KG1 (cell line): ENCODE results near the gene USP50.
"Not testable (repeated sequence)": the region's sequence is repeated elsewhere in the genome, so short reads cannot be mapped to it uniquely, and the experiment has no call there.

Experiments
- DNase-seq: peaks from one replicate; lab custom pipeline; 2025; lab: John Stamatoyannopoulos, UW

USP50 gene

DNA sequence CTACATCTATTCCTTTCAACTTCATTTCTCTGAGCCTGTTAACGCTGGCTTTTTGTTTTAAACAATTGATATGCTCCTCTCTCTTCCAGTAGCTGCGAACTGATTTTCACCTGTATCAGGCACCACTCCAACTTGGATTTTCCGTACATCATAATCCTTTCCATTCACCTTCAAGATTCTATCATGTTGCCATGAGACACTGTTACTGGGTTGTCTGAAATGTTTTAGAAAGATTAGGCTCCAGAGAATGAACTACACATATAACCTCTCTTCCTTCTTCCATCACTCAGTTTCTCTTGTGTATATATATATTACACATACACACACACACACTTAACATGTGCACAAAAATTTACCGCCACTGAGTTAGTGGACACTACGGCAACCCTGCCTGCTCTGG lies at the start of gene USP50:
TSS of gene USP50 (minus strand) at position 101 of the 400 bp plus-strand sequence. CDS start 141 bp downstream, outside the sequence.
- DNase-seq = no peak

DNA sequence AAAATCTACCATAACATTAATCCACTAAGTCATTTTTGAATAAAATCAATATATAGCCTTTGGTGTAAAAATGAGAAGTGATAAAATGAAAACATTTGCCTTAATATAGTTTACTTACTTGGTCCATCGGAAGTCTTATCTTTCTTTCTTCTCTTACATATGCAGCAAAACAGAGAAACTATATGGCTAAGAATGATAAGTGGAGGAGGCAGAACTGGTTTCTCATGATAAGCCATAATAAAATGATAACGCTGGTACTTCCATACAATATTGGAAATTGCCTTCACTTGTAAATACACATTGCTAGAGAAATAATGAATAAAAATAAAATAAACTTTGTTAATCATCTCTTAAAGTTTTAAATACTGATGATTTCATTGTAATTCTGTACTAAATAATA lies 47.8 kb upstream of the USP50 start:
- DNase-seq = no peak

DNA sequence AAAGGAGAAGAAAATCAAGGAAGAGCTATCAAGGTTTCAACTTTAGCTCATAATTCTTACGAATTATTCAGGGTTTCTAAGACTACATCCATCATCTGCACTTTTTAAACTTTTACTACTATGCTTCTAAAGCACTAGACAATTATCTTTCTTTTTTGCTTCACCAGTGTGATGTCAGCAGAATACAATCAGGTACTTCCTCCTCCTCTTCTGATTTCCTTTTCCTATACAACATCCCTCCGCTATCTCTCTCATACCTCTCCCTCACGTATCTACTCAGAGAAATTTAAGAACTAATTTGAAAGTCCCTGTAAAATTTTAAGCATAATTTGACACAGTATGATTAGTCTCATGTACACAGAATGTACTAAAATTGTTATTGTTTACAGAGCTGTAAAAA lies 47.3 kb upstream of the USP50 start:
- DNase-seq = no peak

DNA sequence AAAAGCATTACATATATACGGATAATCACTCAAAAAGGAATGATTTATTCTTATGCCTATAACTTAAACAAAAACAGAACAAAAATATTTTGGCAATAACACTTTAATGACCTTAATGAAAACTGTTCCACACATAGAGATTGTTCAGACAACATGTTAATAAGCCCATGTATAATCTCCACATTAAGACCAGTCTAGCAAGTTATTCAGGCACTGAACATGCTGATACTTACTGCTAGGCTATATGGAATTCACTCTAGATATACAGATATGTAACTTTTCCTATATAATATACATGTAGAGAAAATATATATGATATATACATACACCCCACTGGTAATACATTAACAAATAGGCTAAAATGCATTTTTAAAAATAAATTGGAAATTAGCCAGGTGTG lies 43.8 kb upstream of the USP50 start:
- DNase-seq = no peak

DNA sequence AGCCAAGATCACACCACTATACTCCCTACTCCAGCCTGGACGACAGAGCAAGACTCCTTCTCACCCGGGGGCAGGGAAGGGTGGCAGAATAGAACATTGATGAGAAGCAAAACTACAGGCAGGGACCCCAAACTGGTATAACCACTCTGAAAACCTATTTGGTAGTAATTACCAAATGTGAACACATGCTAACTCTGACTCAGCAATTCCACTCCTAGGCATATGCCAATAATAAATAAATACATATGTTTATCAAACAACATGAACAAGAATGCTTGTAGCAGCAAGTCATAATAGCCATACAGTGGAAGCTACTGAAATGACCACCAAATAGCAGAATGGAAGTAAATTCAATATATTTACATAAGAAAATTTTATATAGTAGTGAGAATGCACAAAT lies 31.0 kb upstream of the USP50 start:
- DNase-seq = no peak

DNA sequence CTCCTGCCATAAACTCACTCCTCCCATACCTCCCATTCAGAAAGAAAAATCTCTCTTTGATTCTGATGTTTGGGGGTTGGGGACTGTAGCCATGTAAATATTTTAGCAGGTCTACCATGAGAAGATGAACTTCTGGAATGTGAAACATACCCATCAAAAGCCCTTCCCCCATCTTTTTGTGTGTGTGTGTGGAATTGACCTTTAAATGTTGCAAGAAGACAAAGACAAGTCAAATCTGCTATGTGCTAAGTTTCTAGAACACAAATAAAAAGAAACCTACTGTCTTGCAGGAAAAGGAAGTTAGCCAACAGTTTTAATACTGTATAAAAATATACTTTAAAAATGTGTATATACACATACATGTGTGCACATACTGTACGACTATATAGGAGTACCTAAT lies 29.7 kb upstream of the USP50 start:
- DNase-seq = no peak

DNA sequence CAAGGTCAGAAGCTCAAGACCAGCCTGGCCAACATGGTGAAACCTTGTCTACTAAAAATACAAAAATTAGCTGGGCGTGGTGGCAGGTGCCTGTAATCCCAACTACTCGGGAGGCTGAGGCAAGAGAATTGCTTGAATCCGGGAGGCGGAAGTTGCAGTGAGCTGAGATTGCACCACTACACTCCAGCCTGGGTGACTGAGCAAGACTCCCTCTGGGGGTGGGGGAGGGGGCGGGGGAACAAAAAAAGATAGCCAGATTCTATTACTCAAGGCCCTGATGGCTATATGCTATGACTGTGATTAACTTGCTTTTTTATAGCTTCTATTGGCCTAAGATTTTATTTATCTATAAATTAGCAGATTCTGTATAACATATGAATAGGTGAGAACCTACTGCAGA lies 27.4 kb upstream of the USP50 start:
- DNase-seq = not testable (repeated sequence)

DNA sequence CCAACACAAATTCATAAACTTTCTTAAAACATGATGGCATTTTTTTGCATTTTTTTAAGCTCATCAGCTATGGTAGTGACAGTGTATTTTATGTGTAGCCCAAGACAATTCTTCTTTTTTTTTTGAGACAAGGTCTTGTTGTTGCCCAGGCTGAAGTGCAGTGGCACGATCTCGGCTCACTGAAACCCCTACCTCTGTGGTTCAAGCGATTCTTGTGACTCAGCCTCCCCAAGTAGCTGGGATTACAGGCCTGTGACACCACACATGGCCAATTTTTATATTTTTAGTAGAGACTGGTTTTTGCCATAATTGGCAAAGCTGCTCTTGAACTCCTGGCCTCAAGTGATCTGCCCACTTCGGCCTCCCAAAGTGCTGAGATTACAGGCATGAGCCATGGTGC lies 17.3 kb upstream of the USP50 start:
- no peak for DNase-seq

DNA sequence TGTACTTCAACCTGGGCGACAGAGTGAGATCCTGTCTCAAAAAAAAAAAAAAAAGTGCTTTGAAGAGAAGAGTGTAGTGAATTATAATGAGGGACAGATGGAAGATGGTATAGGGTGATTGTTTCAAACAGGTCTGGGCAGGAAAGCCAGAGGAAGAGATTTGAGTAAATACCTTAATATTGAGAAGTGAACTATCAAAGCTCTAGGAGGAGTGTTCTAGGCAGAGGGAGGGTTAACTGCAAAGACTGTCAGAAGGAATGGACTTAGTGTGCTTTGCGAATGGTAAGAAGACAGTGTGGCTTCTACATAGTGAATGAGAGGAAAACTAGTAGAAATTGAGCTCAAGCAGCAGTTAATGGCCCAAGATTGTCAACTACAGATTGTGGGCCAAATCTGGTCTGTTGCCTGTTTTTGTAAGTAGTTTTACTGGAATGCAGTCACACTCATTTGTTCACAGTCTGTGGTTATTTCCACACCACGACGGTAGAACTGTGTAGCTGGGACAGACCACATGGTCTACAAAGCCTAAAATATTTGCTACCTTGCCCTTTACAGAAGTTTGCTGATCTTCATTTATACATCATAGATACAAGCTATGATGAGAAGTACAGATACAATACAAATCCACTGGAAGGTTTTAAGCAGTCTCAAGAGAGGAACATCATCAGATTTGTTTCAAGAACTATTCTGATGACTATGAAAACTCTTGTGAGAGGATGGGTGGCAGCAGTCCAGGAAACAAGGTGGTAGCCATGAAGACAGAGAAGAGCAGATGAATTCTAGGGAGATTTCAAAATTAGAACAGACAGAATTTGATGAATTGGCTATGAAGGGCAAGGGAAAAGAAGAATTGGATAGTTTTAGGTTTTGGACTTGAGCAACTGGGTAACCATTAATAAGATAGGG lies 16.5 kb upstream of the USP50 start:
- DNase-seq = no peak

DNA sequence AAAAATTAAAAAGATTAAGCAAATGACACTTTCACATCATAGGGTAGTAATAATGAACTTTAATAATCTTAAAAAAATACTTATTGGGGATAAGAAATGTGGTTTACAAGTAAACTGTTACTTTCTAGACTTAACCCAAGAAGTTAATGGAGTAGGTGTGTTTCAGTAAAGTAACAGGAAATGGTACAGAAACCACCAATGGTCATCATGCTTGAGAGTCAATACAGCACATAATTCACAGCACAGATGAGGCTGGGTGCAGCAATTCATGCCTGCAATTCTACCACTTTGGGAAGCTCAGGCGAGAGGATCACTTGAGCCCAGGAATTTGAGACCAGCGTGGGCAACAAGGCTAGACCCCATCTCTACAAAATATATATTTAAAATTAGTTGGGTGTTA lies 11.5 kb upstream of the USP50 start:
- DNase-seq = no peak

DNA sequence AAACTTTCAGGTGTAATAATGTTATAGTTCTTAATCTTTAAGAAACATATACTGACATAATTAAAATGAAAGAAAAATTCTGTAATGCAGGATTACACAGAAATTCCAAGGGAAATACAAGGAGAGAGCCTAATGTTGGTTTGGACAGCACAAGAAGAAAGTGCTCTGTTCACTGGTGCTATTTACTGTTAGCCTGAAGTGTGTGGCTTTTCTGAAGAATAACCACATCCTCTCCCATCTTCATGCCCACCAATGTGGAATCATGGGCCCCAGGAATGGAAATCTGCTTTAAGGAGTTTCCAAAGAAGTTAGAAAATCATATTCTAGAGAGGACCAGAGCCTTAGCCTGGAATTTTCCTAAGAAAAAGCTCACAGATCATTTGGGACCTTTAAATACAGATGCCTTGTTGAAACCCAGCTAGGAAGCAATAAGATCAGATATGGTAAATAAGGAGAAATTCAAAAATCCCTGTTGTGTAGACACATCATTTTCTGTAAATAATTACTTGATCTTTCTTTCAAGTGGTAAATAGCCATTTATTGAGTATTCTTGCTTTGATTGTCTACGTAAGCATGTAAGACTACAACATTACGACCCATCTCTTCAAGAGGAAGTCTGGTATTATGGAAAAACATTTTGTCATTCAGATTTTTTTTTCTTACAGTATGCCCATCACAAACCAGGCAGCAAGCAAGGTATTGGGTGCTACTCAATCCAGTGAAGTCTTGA lies 10.3 kb upstream of the USP50 start:
- no peak for DNase-seq

DNA sequence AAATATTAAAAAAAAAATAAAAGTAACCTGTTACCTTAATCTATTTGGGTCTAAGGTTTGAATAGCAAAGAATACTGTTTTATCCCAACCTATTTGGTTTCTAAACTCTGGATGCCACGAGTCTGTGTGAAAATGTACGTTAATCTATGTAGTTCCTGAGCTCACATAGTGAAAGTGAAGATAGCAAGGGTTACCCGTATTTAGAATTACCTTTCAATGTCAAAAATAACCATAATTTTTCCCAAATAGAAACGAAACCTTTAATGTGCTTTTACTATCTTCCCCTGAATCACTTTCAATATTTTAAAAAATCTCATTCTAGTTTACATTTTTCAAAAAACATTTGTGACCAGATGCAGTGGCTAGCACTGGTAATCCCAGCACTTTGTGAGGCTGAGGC lies 5.8 kb upstream of the USP50 start:
- DNase-seq = no peak

DNA sequence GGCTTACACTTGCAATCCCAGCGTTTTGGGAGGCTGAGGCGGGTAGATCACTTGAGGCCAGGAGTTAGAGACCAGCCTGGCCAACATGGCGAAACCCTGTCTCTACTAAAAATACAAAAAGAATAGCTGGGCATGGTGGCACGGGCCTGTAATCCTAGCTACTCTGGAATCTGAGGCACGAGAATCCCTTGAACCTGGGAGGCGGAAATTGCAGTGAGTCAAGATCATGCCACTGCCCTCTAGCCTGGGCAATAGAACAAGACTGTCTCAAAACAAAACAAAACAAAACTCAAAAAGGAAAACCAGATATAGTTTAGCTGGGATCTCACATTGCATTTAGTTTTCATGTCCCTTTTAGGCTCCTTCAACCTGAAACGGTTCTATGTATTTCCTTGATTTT lies 2.9 kb upstream of the USP50 start:
- DNase-seq = no peak

DNA sequence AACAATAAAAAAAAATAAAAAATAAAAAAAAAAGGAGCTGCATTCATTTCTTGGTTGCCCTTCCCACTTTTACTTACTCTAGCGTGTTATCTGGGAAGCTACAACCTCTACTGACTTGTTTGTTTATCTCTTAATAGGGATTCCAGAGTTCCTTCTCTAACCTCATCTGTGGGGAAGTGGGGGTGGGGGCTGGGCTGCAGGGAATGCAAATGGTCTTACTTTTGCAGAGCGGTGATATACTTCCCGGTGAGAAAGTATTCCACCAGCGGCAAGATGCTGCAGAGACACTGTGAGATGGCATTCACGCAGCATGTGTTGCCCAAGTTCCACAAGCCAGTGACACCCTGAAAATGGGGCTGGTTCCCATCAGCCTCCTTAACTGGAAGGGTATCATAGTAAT lies 2.1 kb downstream of the USP50 start:
- DNase-seq = no peak

DNA sequence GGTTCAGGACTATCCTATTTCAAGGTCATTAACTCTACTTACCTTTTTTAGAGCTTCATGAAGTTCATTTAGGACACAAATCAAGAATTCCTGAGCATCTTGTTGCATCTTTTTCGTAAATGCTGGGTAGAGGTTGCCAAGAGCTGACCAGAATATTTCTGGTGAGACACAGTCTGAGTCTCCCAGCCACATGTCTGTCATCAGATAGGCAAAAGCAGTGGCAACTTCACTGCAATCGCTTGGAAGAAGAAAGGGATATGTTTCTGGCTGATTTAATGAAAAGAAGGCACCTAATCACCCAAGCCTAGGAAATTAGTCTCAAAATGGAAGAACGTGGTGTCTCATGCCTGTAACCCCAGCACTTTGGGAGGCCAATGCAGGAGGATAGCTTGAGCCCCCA lies 2.9 kb downstream of the USP50 start:
- DNase-seq = no peak

DNA sequence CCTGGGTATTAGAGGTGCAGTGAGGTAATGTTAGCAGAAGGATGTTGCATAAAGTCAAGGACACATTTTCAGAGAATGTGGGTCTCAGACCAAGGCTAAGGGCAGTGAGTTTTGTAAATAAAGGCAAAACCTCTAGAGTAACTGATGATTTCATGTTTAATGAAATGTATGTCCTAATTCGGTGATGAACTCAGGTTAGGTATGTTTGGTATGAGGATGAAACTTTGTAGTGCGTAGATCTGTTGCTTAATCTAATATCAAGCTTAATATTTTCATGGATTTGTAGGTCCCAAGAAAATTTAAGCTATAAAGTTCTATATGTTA lies 3.6 kb downstream of the USP50 start:
- DNase-seq = no peak

DNA sequence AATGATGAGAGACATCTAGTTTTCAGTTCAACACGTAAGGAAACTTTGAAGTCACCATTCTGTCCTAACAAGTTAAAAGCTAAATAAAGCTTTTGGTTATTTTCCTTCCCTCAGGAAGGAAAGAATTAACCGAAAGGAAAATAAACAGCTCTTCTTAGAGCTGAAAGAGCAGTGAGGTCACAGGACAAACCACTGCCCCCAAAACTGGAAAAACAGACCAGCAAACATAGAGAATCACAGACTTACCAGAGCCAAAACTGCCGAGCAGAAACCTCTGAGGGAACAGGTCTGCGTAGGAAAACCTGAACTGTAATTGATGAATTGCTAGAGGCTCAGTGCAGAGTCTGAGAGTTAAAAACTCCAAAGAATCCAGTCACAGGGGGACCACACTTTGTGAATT lies 14.7 kb downstream of the USP50 start:
- DNase-seq = no peak

DNA sequence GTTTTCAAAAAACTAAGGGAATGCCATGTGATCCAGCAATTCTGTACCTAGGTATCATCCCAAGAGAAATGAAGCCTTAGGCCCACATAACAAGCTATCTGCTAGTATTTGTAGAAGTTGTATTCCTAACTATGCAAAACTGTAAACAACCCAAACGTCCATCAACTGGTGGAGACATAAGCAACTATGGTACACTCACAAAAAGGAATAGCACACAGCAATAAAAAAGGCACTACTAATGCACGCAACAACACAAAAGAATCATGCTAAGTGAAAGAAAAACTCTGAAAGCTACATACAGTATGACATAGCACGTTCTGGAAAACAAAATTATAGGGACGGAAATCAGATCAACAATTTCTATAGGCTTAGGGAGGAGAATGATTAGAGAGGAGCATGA lies 15.3 kb downstream of the USP50 start:
- no peak for DNase-seq

DNA sequence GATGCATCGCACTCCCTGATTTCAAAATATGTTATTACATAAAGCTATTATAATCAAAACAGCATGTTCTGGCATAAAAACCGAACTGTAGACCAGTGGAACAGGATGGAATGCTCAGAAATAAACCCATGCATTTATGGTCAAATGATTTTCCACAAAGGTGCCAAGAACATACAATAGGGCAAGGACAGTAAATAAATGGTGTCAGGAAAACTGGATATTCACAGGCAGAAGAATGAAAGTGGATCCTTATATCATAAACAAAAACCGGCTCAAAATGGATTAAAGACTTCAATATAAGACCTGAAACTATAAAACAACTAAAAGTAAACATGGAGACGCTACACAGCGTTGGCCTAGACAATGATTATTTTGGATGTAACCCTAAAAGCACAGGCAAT lies 22.6 kb downstream of the USP50 start:
- no peak for DNase-seq

DNA sequence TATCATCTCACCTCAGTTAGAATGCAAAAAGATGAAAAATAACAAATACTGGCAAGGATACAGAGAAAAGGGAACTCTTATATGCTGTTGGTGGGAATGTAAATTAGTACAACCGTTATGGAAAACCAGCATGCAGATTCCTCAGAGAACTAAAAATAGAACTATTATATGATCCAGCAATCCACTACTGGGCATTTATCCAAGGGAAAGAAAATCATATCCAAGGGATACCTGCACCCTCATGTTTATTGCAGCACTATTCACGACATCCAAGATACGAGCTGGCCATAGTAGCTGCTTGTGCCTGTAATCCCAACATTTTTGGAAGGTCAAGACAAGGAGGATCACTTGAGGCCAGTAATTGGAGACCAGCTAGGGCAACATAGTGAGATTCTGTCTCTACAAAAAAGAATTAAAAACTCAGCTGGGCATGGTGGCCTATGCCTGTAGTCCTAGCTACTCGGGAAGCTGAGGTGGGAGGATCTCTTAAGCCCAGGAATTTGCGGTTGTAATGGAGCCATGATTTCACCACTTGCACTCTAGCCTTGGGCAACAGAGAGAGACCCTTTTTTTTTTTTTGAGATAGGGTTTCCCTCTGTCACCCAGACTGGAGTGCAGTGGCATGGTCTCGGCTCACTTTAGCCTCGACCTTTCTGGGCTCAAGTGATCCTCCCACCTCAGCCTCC lies 26.6 kb downstream of the USP50 start:
- DNase-seq = no peak

DNA sequence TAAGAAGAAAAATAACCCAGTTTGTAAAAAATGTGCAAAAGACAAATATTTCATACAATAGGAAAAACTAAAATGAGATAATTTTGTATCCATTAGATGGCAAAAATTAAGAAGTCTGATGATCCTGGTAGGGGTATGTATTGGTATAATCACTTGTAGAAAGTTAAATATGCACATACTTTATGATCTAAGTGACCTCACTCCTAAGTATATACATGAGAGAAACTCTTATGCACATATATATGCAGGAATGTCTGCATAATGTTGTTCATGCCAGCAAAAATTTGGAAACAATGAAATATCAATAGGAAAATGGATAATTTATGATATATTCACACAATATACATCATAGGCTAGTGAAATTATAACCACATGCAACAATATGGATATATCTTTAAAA lies 33.5 kb downstream of the USP50 start:
- DNase-seq = no peak

DNA sequence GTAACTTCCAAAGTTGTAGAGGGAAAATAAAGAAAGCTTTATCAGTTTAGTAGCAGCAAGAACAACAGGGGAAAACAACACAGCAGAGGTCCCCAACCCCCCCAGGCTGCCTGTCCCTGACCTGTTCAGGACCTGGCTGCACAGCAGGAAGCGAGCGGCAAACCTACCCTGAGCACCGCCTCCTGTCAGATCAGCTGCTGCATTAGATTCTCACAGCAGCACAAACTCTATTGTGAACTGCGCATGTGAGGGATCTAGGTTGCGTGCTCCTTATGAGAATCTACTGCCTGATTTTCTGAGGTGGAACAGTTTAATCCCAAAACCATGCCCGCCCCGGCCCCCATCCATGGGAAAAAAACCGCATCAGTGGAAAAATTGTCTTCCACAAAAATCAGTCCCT lies 40.3 kb downstream of the USP50 start:
- DNase-seq = no peak

DNA sequence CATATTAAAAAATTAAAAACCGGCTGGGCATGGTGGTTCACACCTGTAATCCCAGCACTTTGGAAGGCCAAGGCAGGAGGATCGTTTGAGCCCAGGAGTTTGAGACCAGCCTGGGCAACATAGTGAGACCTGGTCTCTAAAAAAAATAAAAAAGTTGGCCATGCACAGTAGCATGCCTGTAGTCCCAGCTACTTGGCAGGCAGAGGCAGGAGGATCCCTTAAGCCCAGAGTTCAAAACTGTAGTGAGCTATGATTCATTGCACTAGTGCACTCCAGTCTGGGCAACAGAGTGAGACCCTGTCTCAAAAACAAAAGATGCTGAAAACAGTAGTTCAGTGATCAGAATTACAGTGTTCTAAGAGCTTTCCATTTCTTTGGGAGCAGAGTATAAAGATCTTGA lies 40.8 kb downstream of the USP50 start:
- not testable (repeated sequence) for DNase-seq
